HepG2 (cell line): ENCODE measurements around the gene ARPIN. TPM values are rescaled to one million over a fixed set of nuclear protein-coding genes. Genes with fewer than 3 reads are reported as not detected.
"Not testable (repeated sequence)": the region's sequence is repeated elsewhere in the genome, so short reads cannot be mapped to it uniquely, and the experiment has no call there.

Source experiments
- ATAC-seq: fragments of 200-7000 bp; cut with Tn5 transposase; 3 replicates; pipeline ENCODE4 v1.9.1; 2020; ENCODE audit warnings: mild to moderate bottlenecking, moderate library complexity
- BruUV-seq: library from RNA; stranded (reverse); fragments of 400-500 nt; replicated peaks from 2 replicates; lab custom pipeline; 2021; lab: Mats Ljungman, UMichigan
- CTCF ChIA-PET: fragments of 300-600 bp; formaldehyde crosslinking; extraction: SDS; loops from one replicate; lab custom pipeline; 2021; ENCODE audit warnings: low total read pairs, inconsistent platforms, low intra/inter-chr PET ratio; lab: Yijun Ruan, JAX
- POLR2A ChIA-PET: fragments of 350-600 bp; sonication (Branson Sonifier 250); formaldehyde crosslinking; loops from one replicate; lab custom pipeline; 2020; ENCODE audit warnings: antibody characterized with exemption, inconsistent platforms; lab: Yijun Ruan, JAX
- DNase-seq: peaks from one replicate; pipeline ENCODE4 v3.0.0-alpha.2; 2015; ENCODE audit warnings: low spot score
- FAIRE-seq: peaks from 3 replicates; lab custom pipeline; 2011; peaks lifted over from hg19 to GRCh38; lab: Jason Lieb, UNC
- H2AFZ ChIP-seq: one replicate; pipeline ENCODE4 v1.6.1; 2011; ENCODE audit warnings: low read length, inconsistent platforms
- H3K27ac ChIP-seq: fragments of 300-600 bp; 3 replicates; pipeline ENCODE4 v1.8.0; 2011; ENCODE audit warnings: mixed run types, mild to moderate bottlenecking, mixed read lengths, low read length, inconsistent platforms; ENCODE audit not compliant: insufficient read depth; ENCODE audit errors: extremely low read length
- H3K27me3 ChIP-seq, 2 experiments: fragments of 200-600 bp in 1 of 2; 2 replicates in 1 of 2; 3 replicates in 1 of 2; pipeline versions ENCODE4 v1.6.0 to v1.8.0; 2011; ENCODE audit warnings: low read length in 2 of 2, mild to moderate bottlenecking in 2 of 2, moderate library complexity in 2 of 2, inconsistent platforms in 1 of 2; ENCODE audit not compliant: insufficient read depth in 2 of 2, control insufficient read depth in 1 of 2
- H3K36me3 ChIP-seq, 2 experiments: fragments of 200-600 bp in 1 of 2; replicated peaks in 1 of 2; 2 replicates in 1 of 2; 3 replicates in 1 of 2; pipeline versions ENCODE4 v1.5.1 to v1.8.0; 2011; ENCODE audit warnings: low read length in 2 of 2, inconsistent platforms in 1 of 2; ENCODE audit not compliant: insufficient read depth in 2 of 2, control insufficient read depth in 1 of 2
- H3K4me1 ChIP-seq: 2 replicates; pipeline ENCODE4 v1.5.1; 2012; ENCODE audit warnings: low read length, inconsistent platforms; ENCODE audit not compliant: insufficient read depth
- H3K4me2 ChIP-seq: 2 replicates; pipeline ENCODE4 v1.6.0; 2011; ENCODE audit warnings: low read depth, low read length, inconsistent platforms
- H3K4me3 ChIP-seq, 3 experiments: fragments of 200-600 bp in 1 of 3; sonication (generic), shearing (Covaris generic) in 1 of 3; replicated peaks in 1 of 3; 2 replicates each; pipeline ENCODE4 v1.5.1; 2011 to 2016; ENCODE audit warnings: low read length in 3 of 3, inconsistent platforms in 2 of 3, low read depth in 2 of 3, mild to moderate bottlenecking in 2 of 3, control low read depth in 1 of 3, mixed read lengths in 1 of 3; ENCODE audit not compliant: insufficient read depth in 1 of 3
- H3K79me2 ChIP-seq: one replicate; pipeline ENCODE4 v1.6.1; 2011; ENCODE audit warnings: low read length, inconsistent platforms; ENCODE audit not compliant: insufficient read depth
- H3K9ac ChIP-seq: 2 replicates; pipeline ENCODE4 v1.6.0; 2011; ENCODE audit warnings: mild to moderate bottlenecking, low read depth, low read length, inconsistent platforms; ENCODE audit not compliant: insufficient read depth
- H3K9me3 ChIP-seq: 2 replicates; pipeline ENCODE4 v1.5.1; 2012; ENCODE audit warnings: mild to moderate bottlenecking, low read length
- H4K20me1 ChIP-seq: 2 replicates; pipeline ENCODE4 v1.6.0; 2011; ENCODE audit warnings: inconsistent platforms, mild to moderate bottlenecking, low read length, moderate library complexity; ENCODE audit not compliant: insufficient read depth
- BRCA1 ChIP-seq: sonication (generic); formaldehyde crosslinking; IDR thresholded peaks from 2 replicates; pipeline ENCODE4 v1.4.0; 2020; ENCODE audit warnings: missing genetic modification reagents
- CEBPG ChIP-seq: IDR thresholded peaks from 2 replicates; pipeline ENCODE4 v1.6.1; 2016
- NCOA2 ChIP-seq: sonication (generic); formaldehyde crosslinking; IDR thresholded peaks from 2 replicates; pipeline ENCODE4 v1.8.0; 2022; ENCODE audit warnings: inconsistent platforms
- PLSCR1 ChIP-seq: sonication (generic); formaldehyde crosslinking; IDR thresholded peaks from 2 replicates; pipeline ENCODE4 v1.5.0; 2020; ENCODE audit warnings: missing genetic modification reagents, mild to moderate bottlenecking, borderline replicate concordance
- SUZ12 ChIP-seq: fragments of 150-350 bp; IDR thresholded peaks from 2 replicates; pipeline ENCODE4 v1.6.1; 2014; ENCODE audit warnings: low read depth, low read length
- TERF1 ChIP-seq: sonication (generic); formaldehyde crosslinking; IDR thresholded peaks from 2 replicates; pipeline ENCODE4 v1.8.0; 2022; ENCODE audit warnings: mild to moderate bottlenecking, missing genetic modification reagents, moderate library complexity
- ZC3H13 ChIP-seq: sonication (generic); formaldehyde crosslinking; IDR thresholded peaks from 2 replicates; pipeline ENCODE4 v1.8.1; 2023; ENCODE audit warnings: mild to moderate bottlenecking, missing genetic modification reagents, moderate library complexity
- WGBS: methylation state at CpG from one replicate; pipeline ENCODE4 v1.1.6; 2017; ENCODE audit warnings: low lambda C conversion rate; 5-methylcytosine and 5-hydroxymethylcytosine counted together
- in situ Hi-C: cut with HindIII; loops from 2 replicates; pipeline ENCODE4 v1.10.0; 2017; ENCODE audit warnings: low pct_unique_long_range_greater_than_20kb; ENCODE audit not compliant: extremely low pct_ligation_motif_present
- intact Hi-C: fragments of 100-400 bp; cut with micrococcal nuclease; formaldehyde crosslinking; loops from one replicate; pipeline ENCODE4 v1.10.0; 2022; ENCODE audit not compliant: unreplicated experiment
- polyA plus RNA-seq, 8 experiments: library from polyadenylated mRNA; depleted of rRNA in 3 of 8; stranded (reverse) in 7 of 8; unstranded in 1 of 8; fragments of >200 nt; fragmentation: Illumina TruSeq in 4 of 8; extraction: Trizol in 4 of 8; gene quantifications; 2 replicates each; pipeline versions ENCODE4 v1.2.1 to v1.2.3, GENCODE V29; 2011 to 2016; ENCODE audit warnings: low read depth in 4 of 8, missing spikeins in 1 of 8, mixed read lengths in 1 of 8; ENCODE audit not compliant: insufficient read depth in 1 of 8
- total RNA-seq, 5 experiments: library from RNA; depleted of rRNA; stranded (reverse); fragments of >200 nt; fragmentation: Illumina TruSeq; extraction: Trizol; gene quantifications; 2 replicates each; pipeline ENCODE4 v1.2.3, GENCODE V29; 2016; ENCODE audit warnings: low read depth in 1 of 5

ARPIN gene
- total and polyA plus RNA-seq, 2 of the 13 experiments (the other 11 are each of a cell fraction or from before 2014, with no cell fraction given), result 2.8 to 5.0 TPM

DNA sequence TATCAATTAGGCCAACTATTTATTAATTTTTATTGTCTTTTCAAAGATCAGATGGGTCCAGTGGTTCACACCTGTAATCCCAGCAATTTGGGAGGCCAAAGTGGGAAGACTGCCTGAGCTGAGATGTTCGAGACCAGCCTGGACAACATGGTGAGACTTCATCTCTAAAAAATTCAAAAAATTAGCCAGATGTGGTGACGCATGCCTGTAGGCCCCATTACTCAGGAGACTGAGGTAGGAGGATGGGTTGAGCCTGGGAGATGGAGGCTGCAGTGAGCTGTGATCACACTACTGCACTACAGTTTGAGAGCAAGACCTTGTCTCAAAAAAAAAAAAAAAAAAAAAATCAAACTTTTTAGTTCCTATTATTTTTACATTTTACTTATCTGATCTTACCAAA is 27.1 kb downstream of the ARPIN start (continued):
- TF ChIP-seq SUZ12 (no peak), CEBPG (CRISPR knock-in tag) (no peak), BRCA1 (no peak), NCOA2 (CRISPR knock-in tag) (no peak), ZC3H13 (CRISPR knock-in tag) (no peak), PLSCR1 (no peak), TERF1 (CRISPR knock-in tag) (no peak)

DNA sequence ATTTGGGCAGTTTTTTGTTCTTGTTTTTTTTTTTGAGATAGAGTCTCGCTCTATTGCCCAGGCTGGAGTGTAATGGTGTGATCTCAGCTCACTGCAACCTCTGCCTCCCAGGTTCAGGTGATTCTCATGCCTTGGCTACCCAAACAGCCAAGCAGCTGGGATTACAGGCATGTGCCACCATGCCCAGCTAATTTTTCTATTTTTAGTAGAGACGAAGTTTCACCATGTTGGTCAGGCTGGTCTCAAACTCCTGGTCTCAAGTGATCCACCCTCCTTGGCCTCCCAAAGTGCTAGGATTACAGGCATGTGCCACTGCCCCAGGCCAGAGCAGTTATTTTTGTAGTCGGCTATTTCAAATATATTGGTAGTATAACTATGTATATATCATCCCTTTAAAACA is 27.6 kb downstream of the ARPIN start:
- H3K9ac ChIP-seq, ATAC-seq, FAIRE-seq, H3K9me3 ChIP-seq, in situ Hi-C loops, CTCF ChIA-PET, POLR2A ChIA-PET, H3K27me3 ChIP-seq, DNase-seq, H3K27ac ChIP-seq, BruUV-seq, H4K20me1 ChIP-seq, H3K4me3 ChIP-seq, H3K4me2 ChIP-seq, H3K79me2 ChIP-seq, H3K4me1 ChIP-seq, H2AFZ ChIP-seq, intact Hi-C loops: not testable (repeated sequence)
- 96% methylated on average over 3 of the region's 3 CpGs for WGBS
- H3K36me3 ChIP-seq, result peaks cover 7 to 56% of the 10 kb centered on the region in 2 experiments
